HG02763 (cell line): Measurements from ENCODE around the gene IFRD2.
"Not testable (repeated sequence)": the region's sequence is repeated elsewhere in the genome, so short reads cannot be mapped to it uniquely, and the experiment has no call there.

Experiments used
- ATAC-seq: cut with Tn5 transposase; IDR thresholded peaks from one replicate; pipeline ENCODE4 v1.9.1; 2021; ENCODE audit warnings: mild to moderate bottlenecking, moderate library complexity; ENCODE audit not compliant: unreplicated experiment

The IFRD2 gene

DNA sequence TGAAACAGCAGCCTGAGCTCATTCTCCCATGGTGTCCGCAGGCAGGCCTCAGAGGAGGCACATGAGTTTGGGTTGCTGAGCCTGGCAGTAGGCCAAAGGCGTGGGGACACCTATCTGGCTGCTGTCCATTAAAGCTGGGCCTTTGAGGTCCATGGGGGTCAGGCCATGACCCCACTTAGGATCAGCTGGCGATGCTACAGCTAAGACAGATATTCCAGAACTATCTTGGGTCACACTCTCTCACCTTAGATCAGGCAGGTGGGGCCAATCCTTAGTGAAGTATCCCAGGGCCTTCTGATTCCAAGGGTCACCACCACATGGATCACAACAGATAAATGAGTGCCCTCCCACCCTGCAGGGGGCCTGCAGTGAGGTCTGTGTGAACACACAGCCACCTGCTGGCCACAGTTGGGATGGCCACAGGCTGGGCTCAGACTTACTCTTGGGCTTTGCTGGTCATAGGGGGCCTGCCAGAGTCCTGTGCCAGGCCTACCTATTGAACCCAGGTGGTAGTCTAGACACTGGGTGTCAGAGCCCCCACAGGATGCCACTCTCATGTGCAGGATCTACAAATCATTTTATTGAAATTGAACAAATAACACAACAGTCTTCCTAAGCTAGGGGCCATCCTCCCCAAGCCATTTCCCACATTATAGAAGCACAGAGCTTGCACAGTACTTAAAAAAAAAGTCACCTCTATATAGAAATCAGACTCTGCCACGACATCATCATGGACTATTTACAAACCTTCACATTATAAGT lies 32.3 kb upstream of the IFRD2 start:
- no peak for ATAC-seq

DNA sequence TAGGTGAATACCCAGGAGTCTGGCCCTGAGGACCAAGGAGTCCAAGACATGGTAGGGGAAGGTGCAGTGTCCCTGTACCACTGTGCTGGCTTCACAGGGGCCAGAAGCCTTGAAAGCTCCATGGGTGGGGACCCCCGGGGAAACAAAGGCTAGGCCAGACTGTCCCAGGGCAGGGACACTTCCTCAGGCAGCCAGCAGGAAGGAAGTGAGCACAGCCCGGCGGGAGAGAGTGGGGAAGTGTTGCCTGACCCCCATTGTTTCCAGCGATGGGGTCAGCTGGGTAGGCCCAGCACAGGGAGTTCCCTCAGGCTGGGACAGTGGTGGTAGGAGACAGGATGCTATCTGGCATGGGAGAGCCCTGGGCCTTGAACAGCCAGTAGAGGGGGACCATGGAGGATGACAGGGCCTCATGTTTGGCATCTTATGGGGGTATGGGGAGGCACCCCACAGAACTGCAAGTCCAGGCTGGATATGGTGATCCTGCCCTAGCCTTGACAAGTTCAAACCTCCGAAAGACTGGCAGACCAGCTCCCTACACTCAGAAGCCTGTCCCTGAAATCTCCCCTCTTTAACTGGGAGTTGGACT lies 31.5 kb upstream of the IFRD2 start:
- ATAC-seq, result no peak

- ATAC-seq, result no peak
These were observed 30.9 kb upstream of the IFRD2 start for GRCh38 chr3:50323092-50323600.

- no peak for ATAC-seq
These were observed 30.3 kb upstream of the IFRD2 start, which contains the start of gene HYAL2 for GRCh38 chr3:50322386-50323091. Gene HYAL2 (minus strand): TSS chr3:50322745. CDS start chr3:50320489, 2,256 bp downstream.

- no peak for ATAC-seq
These were observed 29.8 kb upstream of the IFRD2 start for GRCh38 chr3:50322115-50322385.

DNA sequence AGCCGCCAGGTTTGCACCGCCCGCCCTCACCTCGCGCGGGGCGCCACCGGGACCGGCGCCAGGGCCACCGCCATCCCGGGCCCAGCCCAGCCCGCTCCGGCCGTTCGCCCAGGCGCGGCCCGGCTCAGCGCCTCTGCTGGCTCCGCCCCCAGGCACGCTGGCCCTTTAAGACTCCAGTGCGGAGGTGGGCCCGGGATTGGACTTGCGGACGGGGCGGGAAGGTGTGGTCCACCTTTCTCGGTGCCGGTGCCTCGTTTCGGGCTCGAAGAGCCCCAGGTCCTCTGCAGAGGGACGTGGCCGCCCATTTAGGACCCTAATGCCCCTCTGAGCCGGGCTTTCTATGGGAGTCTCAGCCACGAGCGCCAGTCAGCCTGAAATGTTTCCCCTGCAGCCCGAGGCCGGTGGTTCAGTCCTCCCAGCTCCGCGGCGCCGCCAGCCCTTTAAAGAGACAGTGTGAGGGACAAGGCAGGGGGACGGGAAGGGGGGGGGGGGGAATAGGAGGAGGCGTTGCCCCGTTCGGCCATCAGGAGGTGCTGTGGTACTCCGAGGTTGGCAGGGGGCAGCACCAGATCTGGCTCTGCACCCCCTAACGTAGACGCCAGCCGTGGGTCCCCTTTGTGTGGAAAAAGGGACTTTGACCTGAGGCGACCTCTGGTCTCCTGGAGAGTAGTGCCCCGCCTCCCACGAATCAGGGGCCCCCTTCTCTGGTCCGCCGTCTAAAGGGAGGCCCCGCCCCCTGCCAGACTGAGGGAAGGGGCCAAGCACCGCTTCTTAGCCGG lies 29.3 kb upstream of the IFRD2 start:
- peak; percentile 82 for ATAC-seq

GRCh38 chr3:50320853-50321335 lies 28.7 kb upstream of the IFRD2 start:
- ATAC-seq, result peak; percentile 51

DNA sequence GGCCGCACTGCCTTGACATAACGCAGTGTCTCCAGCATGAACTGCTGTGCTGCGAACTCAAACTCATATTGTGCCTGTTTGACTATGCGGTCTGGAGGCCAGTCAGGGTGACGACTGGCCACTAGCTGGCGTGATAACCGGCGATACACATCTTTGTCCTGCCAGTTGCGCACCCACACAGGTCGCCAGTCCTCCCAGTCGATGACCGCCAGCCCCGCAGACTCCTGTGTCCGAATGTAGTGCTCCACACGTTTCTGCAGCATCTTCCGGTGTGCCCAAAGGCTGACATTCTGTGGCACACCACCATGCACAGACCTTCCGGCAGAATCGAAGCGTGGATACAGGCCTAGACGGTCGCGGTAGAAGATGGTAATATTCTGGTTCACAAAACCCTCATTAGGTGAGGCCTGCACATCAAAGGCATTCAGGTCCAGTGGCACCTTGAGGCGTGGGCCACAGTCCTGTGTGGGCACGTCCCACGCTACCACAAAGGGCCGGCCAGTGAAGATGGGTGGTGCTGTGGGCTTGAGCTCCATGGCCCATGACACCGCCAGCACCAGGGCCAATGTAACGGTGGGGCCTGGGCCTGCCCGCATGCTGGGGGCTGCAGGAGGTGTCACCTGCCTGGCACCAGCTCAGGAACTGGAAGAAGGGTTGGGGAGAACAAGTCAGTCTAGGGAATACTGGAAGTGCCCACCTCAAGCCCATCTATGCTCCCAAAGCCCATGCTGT lies 27.8 kb upstream of the IFRD2 start:
- no peak for ATAC-seq

DNA sequence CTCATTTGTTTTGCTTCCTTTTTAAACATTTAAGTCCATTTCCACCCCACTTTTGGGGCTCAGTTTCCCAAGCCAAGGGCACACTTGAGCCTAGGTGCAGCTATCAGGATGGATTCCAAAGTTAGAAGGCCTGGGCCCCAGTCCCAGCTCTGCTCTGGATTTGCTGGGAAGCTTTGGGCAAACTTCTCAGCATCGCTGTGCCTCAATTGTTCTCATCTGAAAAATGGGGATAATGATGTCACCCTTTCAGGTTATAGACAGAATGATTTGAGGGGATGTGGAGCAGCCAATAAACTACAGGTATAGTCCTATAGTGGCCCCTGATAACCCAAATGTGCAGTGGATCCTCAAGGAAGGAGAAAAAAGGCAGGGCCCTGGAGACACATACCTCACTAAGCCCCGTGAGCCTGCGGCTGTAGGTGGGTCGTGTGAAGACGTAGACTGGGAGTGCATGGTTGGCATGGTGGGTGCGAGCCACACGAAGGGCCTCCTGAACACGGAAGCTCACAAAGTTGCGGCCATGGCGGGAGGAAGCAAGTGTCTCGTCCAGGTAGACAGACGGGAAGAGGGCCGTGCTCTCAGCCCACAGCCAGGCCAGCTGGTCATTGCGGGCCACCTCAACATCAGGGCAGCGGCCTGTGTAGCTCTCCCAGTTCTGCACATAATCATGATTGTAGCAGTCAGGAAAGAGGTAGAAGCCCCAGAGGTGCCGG lies 27.1 kb upstream of the IFRD2 start:
- no peak for ATAC-seq

GRCh38 chr3:50318615-50319014 lies 26.4 kb upstream of the IFRD2 start:
- no peak for ATAC-seq

- no peak for ATAC-seq
These were observed 25.9 kb upstream of the IFRD2 start for GRCh38 chr3:50318163-50318562.

- no peak for ATAC-seq
These were observed 25.1 kb upstream of the IFRD2 start for GRCh38 chr3:50317300-50317699.

DNA sequence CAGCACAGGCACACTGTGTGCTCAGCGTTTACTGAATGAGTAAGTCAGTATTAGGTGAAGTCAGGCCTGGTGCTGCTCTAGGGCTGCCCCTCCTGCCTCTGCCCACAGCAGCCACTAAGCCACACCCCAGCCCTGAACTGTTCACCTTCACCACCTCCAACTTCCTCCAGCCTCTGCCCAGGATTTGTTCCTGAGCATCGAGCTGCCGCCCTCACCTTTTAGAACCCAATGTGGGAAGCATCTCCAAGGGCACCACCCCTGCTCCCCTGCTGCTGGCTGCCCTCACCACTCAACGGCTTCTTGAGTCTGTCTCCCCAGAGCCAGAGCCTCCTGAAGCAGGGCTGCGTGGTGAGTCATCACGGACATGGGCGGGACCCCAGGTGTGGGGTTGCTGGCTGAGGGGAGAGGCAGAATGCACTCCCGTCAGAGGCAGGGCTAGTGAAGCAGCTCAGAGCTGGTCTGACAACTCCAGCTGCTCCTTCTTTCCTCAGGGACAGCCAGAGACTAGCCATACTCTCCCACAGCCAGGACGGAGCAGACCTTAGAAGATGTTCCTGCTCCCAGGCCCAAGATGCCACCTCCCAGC lies 24.5 kb upstream of the IFRD2 start:
- ATAC-seq, result no peak

DNA sequence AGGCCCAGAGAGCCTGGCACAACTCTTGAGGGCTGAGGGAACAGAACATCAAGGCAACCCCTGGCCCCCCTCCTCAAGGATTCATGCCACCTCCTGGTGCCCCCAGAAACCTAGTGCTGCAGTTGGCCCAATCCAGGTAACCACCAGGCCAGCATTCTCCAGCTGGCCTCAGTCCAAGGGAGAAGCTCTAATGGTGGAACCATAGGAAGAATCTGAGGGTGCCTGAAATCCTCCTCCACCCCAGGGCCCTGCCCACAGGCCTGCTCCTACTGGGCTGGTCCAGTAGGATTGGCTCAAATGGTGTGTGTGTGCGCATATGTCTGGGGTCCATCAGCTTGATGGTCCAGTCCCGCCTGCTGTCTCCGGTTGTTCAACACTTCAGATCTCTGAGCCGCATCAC lies 22.6 kb upstream of the IFRD2 start:
- no peak for ATAC-seq

DNA sequence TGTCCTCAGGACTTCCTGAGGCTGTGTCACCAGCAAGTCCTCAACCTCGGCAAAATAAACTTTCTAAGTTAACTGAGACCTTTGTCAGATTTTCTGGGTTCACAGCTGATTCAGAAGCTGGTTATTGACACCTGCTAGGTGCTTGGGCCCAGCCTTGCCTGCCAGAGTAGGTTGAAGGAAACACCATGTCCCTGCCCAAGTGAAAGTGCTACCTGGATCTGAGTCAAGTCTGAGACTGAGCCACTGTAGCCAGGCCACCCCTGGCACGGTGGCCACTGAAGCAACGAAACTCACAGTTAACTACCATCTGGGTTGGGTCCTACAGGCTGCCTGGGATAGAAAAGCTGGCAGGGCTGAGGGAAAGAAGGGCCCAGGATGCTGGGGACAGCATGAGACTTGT lies 22.1 kb upstream of the IFRD2 start:
- no peak for ATAC-seq

- not testable (repeated sequence) for ATAC-seq
These were observed 19.8 kb upstream of the IFRD2 start for GRCh38 chr3:50312041-50312440.

GRCh38 chr3:50304601-50305000 lies 12.4 kb upstream of the IFRD2 start:
- ATAC-seq, result no peak

GRCh38 chr3:50303013-50303815 lies 11.0 kb upstream of the IFRD2 start, which contains the start of gene HYAL1:
Gene HYAL1 (minus strand): TSS chr3:50303574. CDS start chr3:50302956, 618 bp downstream.
- no peak for ATAC-seq
